HUDEP-2 (cell line): Measurements from ENCODE around the gene PLIN4.
A peak's percentile ranks its signal among the peaks of the same experiment; 100 is the strongest.

Experiments
- DNase-seq, 76 experiments: peaks; one replicate each; lab custom pipeline; 2025; ENCODE audit not compliant: unreplicated experiment in 76 of 76; lab: John Stamatoyannopoulos, UW

Gene PLIN4

GRCh38 chr19:4456843-4457653 is 61.2 kb downstream of the PLIN4 start:
- DNase-seq = peak in 41 of 76 experiments; percentile 34 to 91 (median 58)

GRCh38 chr19:4456476-4456842 is 61.8 kb downstream of the PLIN4 start:
- peak in 23 of 76 experiments; percentile 19 to 62 (median 42) for DNase-seq

- DNase-seq = peak in 62 of 76 experiments; percentile 20 to 90 (median 61)
Observed at GRCh38 chr19:4455719-4456475, 62.4 kb downstream of the PLIN4 start.

GRCh38 chr19:4454747-4455718 is 63.3 kb downstream of the PLIN4 start:
- peak; percentile 73 to 98 (median 93) for DNase-seq

GRCh38 chr19:4453232-4454179 is 64.8 kb downstream of the PLIN4 start:
- peak in 2 of 76 experiments; percentile 27 for DNase-seq

- DNase-seq = no peak
Observed at GRCh38 chr19:4452230-4452990, 65.9 kb downstream of the PLIN4 start.
